Measurements from ENCODE around the gene IQGAP1.

- TF ChIP-seq CTCF (IDR thresholded peaks at IDR 0.05) (no peak), POLR2A (IDR thresholded peaks at IDR 0.05) (no peak)
These were observed 94.9 kb downstream of the IQGAP1 start for GRCh38 chr15:90483012-90483307.
